Middle frontal gyrus (tissue), 1 donor: ENCODE data around the gene CERS3.
A peak's percentile ranks its signal among the peaks of the same experiment; 100 is the strongest.

Source experiments
- DNase-seq: peaks from one replicate; pipeline ENCODE4 v3.0.0-alpha.2; 2015; ENCODE audit warnings: low spot score; ENCODE audit errors: extremely low spot score

The CERS3 gene

GRCh38 chr15:100529556-100529955 is 806 bp upstream of the CERS3 start:
- no peak for DNase-seq

GRCh38 chr15:100526027-100526481 is 2.7 kb downstream of the CERS3 start:
- DNase-seq: peak; percentile 18

- DNase-seq: no peak
Measured at GRCh38 chr15:100525436-100525835, 3.3 kb downstream of the CERS3 start.

GRCh38 chr15:100524326-100524725 is 4.4 kb downstream of the CERS3 start:
- DNase-seq: no peak

GRCh38 chr15:100521907-100522306 is 6.8 kb downstream of the CERS3 start:
- no peak for DNase-seq

- DNase-seq: no peak
Measured at GRCh38 chr15:100520132-100520921, 8.4 kb downstream of the CERS3 start.

- no peak for DNase-seq
Measured at GRCh38 chr15:100517846-100518245, 10.9 kb downstream of the CERS3 start.

- DNase-seq: no peak
Measured at GRCh38 chr15:100516643-100517512, 11.9 kb downstream of the CERS3 start.

GRCh38 chr15:100515758-100516157 is 13.0 kb downstream of the CERS3 start:
- no peak for DNase-seq

GRCh38 chr15:100508641-100509300 is 20.0 kb downstream of the CERS3 start:
- no peak for DNase-seq

GRCh38 chr15:100502651-100503050 is 26.1 kb downstream of the CERS3 start:
- DNase-seq: no peak

- no peak for DNase-seq
Measured at GRCh38 chr15:100501117-100501516, 27.6 kb downstream of the CERS3 start.

GRCh38 chr15:100500226-100500990 is 28.3 kb downstream of the CERS3 start:
- DNase-seq: no peak

- no peak for DNase-seq
Measured at GRCh38 chr15:100495861-100496260, 32.9 kb downstream of the CERS3 start.

- DNase-seq: no peak
Measured at GRCh38 chr15:100493213-100493612, 35.5 kb downstream of the CERS3 start.

GRCh38 chr15:100484443-100484842 is 44.3 kb downstream of the CERS3 start:
- DNase-seq: no peak

- DNase-seq: no peak
Measured at GRCh38 chr15:100483370-100483769, 45.4 kb downstream of the CERS3 start.

GRCh38 chr15:100476805-100477204 is 51.9 kb downstream of the CERS3 start:
- no peak for DNase-seq

GRCh38 chr15:100472736-100473135 is 56.0 kb downstream of the CERS3 start:
- DNase-seq: no peak

GRCh38 chr15:100471933-100472332 is 56.8 kb downstream of the CERS3 start:
- DNase-seq: no peak

GRCh38 chr15:100468285-100468684 is 60.5 kb downstream of the CERS3 start:
- DNase-seq: no peak
